ENCODE data around the gene MAGEB3. TPM values are rescaled to one million over a fixed set of nuclear protein-coding genes. Genes with fewer than 3 reads are reported as not detected.

Gene MAGEB3
- total and polyA plus RNA-seq, 9 of the 15 experiments (the other 6 are each of a cell fraction or from before 2014, with no cell fraction given), result 0.07 to 0.11 TPM; not detected in 7

DNA sequence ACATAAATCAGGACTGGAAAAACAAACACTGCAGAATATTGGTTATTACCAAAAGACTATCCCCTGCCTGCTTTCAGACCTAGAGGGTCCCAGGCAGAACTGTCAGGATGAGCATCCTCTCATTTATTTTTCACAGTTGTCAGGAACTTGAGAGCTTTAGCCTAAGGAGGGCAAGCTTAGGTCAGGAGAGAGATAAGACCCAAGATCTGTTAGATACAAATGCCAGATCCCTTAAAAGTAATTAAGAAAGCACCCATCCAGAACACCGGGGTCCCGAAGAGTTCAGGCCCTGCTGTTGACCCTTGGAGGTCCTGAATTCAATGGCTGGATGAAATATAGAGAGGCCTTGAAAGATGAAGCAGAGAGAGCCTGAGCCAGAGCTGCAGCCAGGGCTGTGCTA lies 5.9 kb upstream of the MAGEB3 start:
- H3K36me3 ChIP-seq (ENCODE audit: control insufficient read depth, insufficient read depth, low read length), result peaks cover 5% of the 10 kb centered on the region; the same call in 1 of the 3 replicates
- no peak overlapping the region for H3K4me3 ChIP-seq
- FAIRE-seq (no peak), DNase-seq (ENCODE audit: extremely low read depth in 1 of 4, low spot score in 3 of 4) (no peak), ATAC-seq (no peak)
- no peak overlapping the region for H3K4me2 ChIP-seq (ENCODE audit: insufficient read depth, low read length)
- WGBS (ENCODE audit: insufficient coverage, low coverage, missing lambda C conversion rate), result 32% methylated on average over 2 of the region's 2 CpGs
- no TSS peak for BruUV-seq (replicated peaks)
- ChIA-PET POLR2A (no interaction called here), CTCF (ENCODE audit: low intra/inter-chr PET ratio) (no interaction called here)
- no peak overlapping the region for H2AFZ ChIP-seq (ENCODE audit: low read depth, low read length)
- H3K27ac ChIP-seq (ENCODE audit: extremely low read depth, low read depth, low read length), result no peak overlapping the region
- H3K9me1 ChIP-seq (ENCODE audit: control insufficient read depth, insufficient read depth, low read length), result no peaks in the 10 kb centered on the region
- no peaks in the 10 kb centered on the region for H3K79me2 ChIP-seq (ENCODE audit: control insufficient read depth, insufficient read depth, low read length)
- H3K9ac ChIP-seq (ENCODE audit: insufficient read depth in 1 of 2, low read depth in 2 of 2, low read length in 2 of 2), result no peak overlapping the region
- no peaks in the 10 kb centered on the region for H3K4me1 ChIP-seq (replicated peaks in 1 of 2; ENCODE audit: control insufficient read depth in 2 of 2, insufficient read depth in 2 of 2, low read length in 2 of 2)
- intact Hi-C loops (cut with micrococcal nuclease) (no loop called here), in situ Hi-C loops (cut with MboI) (no loop called here)
- TF ChIP-seq, protein P1, sequence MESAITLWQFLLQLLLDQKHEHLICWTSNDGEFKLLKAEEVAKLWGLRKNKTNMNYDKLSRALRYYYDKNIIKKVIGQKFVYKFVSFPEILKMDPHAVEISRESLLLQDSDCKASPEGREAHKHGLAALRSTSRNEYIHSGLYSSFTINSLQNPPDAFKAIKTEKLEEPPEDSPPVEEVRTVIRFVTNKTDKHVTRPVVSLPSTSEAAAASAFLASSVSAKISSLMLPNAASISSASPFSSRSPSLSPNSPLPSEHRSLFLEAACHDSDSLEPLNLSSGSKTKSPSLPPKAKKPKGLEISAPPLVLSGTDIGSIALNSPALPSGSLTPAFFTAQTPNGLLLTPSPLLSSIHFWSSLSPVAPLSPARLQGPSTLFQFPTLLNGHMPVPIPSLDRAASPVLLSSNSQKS (CRISPR knock-in tag; IDR thresholded peaks at IDR 0.05), result no peak
- TF ChIP-seq RBM22 (IDR thresholded peaks at IDR 0.05; ENCODE audit: low read depth, low read length, poor library complexity, severe bottlenecking), result no peak
- H3K27me3 ChIP-seq (ENCODE audit: control insufficient read depth in 2 of 2, insufficient read depth in 2 of 2, low read length in 2 of 2), result no peaks in the 10 kb centered on the region
- H4K20me1 ChIP-seq (replicated peaks; ENCODE audit: control insufficient read depth, insufficient read depth, low read length), result no peaks in the 10 kb centered on the region
- H3K9me3 ChIP-seq (replicated peaks; ENCODE audit: control insufficient read depth, insufficient read depth, low read depth, low read length), result no peaks in the 10 kb centered on the region

DNA sequence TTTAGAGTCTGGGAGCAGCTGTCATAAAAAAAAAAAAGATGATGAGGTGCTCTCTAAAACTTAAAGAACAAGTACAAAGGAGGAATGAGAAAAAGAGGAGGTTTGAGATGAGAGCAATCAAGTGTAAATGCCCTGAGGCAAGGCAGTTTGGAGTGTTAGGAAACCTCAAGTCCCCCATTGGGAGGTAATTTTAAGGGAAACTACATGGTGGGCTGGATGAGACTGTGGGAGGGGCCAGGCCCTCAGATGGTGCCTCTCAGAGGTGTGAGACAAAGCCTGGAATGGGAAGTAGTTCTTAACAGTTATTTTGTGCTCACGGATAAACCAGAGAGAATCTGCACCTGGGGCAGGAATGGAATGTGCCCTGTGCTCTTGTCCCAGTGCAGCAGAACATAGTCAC lies 1.9 kb upstream of the MAGEB3 start:
- no peaks in the 10 kb centered on the region for H3K27me3 ChIP-seq (ENCODE audit: control insufficient read depth in 2 of 2, insufficient read depth in 2 of 2, low read length in 2 of 2)
- H3K4me3 ChIP-seq, result no peak overlapping the region
- BruUV-seq (replicated peaks), result no TSS peak
- H3K36me3 ChIP-seq (ENCODE audit: control insufficient read depth, insufficient read depth, low read length), result no peaks in the 10 kb centered on the region
- in situ Hi-C loops (cut with MboI), result no loop called here
- no peaks in the 10 kb centered on the region; a peak in 1 of 5 replicates for H3K4me1 ChIP-seq (replicated peaks in 1 of 2; ENCODE audit: control insufficient read depth in 2 of 2, insufficient read depth in 2 of 2, low read length in 2 of 2)
- ATAC-seq, result no peak
- CTCF ChIA-PET (ENCODE audit: low intra/inter-chr PET ratio), result no interaction called here
- H3K9me1 ChIP-seq (ENCODE audit: control insufficient read depth, insufficient read depth, low read length), result no peaks in the 10 kb centered on the region
- POLR2A ChIA-PET, result no interaction called here
- H3K9ac ChIP-seq (ENCODE audit: insufficient read depth in 1 of 2, low read depth in 2 of 2, low read length in 2 of 2), result no peak overlapping the region
- DNase-seq (ENCODE audit: extremely low read depth in 1 of 4, low spot score in 3 of 4), result no peak
- no peak overlapping the region for H3K27ac ChIP-seq (ENCODE audit: extremely low read depth, low read depth, low read length)
- 0% methylated on average over 1 of the region's 1 CpG for WGBS (ENCODE audit: insufficient coverage, low coverage, missing lambda C conversion rate)
- H3K4me2 ChIP-seq (ENCODE audit: insufficient read depth, low read length), result no peak overlapping the region
- TF ChIP-seq STAT5B (CRISPR knock-in tag; IDR thresholded peaks at IDR 0.05) (no peak), PHF21A (IDR thresholded peaks at IDR 0.05; ENCODE audit: borderline replicate concordance, low read depth) (no peak), TCFL5 (CRISPR knock-in tag; conservative IDR thresholded peaks at IDR 0.05) (no peak)
- no peaks in the 10 kb centered on the region for H4K20me1 ChIP-seq (replicated peaks; ENCODE audit: control insufficient read depth, insufficient read depth, low read length)
- no peaks in the 10 kb centered on the region for H3K79me2 ChIP-seq (ENCODE audit: control insufficient read depth, insufficient read depth, low read length)
- intact Hi-C loops (cut with micrococcal nuclease), result no loop called here
- H2AFZ ChIP-seq (ENCODE audit: low read depth, low read length), result no peak overlapping the region
- FAIRE-seq, result no peak
- no peaks in the 10 kb centered on the region for H3K9me3 ChIP-seq (replicated peaks; ENCODE audit: control insufficient read depth, insufficient read depth, low read depth, low read length)
